ENCODE results near the gene CCDC39. TPM values are rescaled to one million over a fixed set of nuclear protein-coding genes. Genes with fewer than 3 reads are reported as not detected.
"Not testable (repeated sequence)": the region's sequence is repeated elsewhere in the genome, so short reads cannot be mapped to it uniquely, and the experiment has no call there.

CCDC39 gene
- total RNA-seq, 1 donor from 2014 or later: under 0.01 TPM

DNA sequence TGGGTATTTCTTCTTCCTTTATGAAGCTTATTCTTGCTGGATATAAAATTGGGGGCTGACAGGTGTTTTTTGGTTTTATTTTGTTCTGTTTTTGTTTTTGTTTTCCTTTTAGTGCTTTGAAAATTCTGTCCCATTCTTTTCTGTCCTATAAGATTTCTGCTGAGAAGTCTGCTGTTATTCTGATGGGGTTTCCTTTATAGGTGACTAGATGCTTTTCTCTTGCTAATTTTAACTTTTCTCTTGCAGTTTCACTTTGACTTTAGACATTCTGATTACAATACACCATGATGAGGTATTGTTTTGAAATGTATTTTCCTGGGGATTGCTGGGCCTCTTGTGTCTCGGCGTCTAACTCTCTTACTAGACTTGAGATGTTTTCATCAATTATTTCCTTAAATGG is 54.6 kb downstream of the CCDC39 start:
- no peak for DNase-seq (ENCODE audit: low read depth in 2 of 2)

DNA sequence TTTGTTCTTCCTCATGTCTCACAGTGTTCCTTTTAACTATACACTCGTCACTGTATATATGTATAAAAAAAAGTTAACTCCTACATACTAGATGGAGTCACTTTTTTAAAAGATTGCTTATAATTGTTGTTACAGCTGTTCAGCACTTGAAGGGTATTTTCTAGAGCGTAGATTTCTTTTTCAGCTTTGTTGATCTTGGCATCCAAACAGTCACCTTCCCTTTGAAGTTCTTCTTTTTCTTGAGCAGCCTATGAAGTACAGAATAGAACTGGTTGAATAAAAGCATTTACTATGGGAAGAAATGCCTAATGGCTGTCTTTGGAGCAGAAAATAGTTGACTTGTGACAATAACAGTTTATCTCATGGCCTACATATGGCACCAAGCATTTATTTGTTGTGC is 59.6 kb downstream of the CCDC39 start:
- DNase-seq (ENCODE audit: low read depth in 2 of 2): peak in 1 of 2 donors; percentile 79

DNA sequence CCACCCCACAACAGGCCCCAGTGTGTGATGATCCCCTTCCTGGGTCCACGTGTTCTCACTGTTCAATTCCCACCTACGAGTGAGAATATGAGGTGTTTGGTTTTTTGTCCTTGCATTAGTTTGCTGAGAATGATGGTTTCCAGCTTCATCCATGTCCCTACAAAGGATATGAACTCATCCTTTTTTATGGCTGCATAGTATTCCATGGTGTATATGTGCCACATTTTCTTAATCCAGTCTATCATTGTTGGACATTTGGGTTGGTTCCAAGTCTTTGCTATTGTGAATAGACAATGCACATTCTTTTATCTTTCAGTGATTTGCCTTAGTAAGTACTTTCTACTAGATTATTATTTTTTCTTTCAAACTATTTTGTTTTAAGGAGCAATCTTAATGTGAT is 60.7 kb downstream of the CCDC39 start:
- not testable (repeated sequence) for DNase-seq (ENCODE audit: low read depth in 2 of 2)

DNA sequence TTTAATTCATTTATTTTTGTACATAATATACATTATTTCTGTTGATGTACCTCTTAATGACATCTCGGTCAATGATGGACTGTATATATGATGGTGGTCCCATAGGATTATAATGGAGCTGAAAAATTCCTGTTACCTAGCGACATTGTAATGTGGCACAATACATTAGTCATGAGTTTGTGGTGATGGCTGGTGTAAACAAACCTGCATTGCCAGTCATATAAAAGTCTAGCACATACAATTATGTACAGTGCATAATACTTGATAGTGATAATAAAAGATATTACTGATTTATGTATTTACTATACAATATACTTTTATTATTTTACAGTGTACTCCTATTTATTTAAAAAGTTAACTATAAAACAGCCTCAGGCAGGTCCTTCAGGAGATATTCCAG is 62.2 kb downstream of the CCDC39 start:
- DNase-seq (ENCODE audit: low read depth in 2 of 2): peak in 1 of 2 donors; percentile 5

DNA sequence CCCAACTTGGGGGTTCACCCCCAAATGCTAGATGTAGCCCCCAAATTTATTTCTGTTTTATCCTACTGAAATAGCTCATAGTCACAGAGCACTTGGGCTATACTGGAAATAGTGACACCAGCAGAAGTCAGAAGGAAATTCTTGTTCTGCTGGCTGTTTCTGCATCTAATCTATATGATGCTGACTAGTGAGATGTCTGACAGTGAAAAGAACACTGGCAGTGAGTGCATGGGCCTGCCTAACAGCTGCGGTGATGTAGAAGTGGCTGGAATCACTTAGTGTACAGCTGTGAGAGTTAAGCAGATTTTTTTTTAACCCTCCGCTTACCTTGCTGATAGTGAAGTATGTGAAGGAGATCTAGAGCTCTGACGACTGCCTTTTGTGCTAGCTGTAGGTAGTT is 63.3 kb downstream of the CCDC39 start:
- no peak for DNase-seq (ENCODE audit: low read depth in 2 of 2)

DNA sequence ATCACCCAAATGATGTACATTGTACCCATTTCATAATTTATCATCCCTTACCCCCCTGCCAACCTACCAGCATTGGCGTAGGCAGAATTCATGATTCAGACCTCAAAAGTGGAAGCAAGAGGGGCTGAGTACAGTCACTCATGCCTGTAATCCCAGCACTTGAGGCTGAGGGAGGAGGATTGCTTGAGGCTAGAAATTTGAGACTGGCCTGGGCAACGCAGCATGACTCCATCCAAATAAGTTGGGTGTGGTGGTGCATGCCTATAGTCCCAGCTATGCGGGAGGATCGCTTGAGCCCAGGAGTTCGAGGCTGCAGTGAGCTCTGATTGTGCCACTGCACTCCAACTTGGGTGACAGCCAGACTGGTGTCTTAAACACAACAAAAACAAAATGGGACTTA is 66.9 kb downstream of the CCDC39 start:
- DNase-seq (ENCODE audit: low read depth in 2 of 2): no peak

DNA sequence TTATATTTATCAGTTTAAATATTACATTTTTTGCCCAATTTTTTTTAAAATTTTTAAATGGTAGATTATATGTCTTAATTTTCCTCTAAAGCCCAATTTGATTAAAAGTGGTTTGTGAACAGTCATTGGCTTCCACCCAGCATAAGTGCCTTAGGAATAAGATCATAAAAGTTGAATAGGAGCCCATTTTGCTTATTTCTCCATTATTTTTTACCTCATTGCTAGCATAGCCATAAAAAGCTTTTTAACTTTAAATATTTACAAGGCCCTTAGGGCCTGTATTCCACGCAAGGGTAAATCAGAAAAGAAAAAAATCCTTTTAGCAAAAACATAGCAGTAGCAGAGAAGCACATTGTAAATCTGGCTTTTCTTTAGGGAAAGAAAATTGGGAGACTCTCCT is 68.3 kb downstream of the CCDC39 start:
- DNase-seq (ENCODE audit: low read depth in 2 of 2): no peak

DNA sequence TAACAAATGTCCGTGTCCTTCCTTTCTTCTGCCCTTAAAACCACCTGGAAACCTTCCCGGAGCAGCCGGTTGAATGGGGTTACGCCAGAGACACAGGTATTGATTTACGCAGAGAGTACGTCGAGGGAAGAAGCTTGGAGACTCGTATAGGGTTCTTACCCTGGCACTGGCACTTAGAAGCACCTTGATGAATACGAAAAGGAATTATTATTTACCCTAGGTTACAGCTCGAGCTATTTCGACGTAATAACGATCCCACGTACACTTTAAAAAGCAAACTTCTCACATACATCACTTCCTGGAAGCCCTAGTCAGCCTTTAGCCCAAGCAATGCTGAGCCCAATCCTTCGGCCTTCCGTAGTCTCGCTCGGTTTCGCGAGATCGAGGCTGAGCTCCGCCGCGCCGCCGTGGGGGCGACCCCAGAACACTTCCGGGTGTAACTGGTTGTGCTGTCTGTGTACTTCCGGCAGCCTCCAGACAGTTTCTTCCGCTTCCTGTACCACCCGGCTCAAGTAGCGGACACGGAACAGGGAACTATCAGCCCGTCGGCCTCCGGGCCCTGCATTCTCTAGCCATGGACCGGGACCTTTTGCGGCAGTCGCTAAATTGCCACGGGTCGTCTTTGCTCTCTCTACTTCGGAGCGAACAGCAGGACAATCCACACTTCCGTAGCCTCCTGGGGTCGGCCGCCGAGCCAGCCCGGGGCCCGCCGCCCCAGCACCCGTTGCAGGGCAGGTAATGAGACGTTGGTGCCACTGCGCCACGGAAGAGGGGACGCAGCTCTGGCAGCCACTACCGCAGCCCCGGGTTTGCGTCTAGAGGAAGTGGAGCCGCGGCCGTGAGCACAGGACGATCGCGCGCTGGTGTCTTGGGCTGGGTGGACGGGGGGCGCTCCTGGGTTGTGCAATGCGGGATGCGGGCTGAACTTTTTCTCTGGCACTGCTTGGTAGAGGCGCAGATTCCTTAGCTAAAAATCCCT is 77.3 kb downstream of the CCDC39 start, which contains the start of gene TTC14:
TTC14 (plus strand) TSS at position 476 of the 979 bp plus-strand sequence; CDS start at position 575, 99 bp downstream.
- DNase-seq (ENCODE audit: low read depth in 2 of 2): peak; percentile 91 to 94

DNA sequence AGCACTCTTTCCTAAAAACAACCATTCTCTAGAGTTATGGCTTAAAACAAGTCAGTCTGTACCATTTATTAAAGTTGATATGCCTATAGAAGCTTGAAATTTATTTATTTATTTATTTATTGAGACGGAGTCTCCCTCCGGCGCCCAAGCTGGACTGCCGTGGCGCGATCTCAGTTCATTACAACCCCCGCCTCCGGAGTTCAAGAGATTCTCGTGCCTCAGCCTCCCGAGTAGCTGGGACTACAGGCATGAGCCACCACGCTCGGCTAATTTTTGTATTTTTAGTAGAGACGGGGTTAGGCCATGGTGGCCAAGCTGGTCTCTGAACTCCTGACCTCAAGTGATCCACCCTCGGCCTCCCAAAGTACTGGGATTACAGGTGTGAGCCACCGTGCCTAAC is 78.8 kb downstream of the CCDC39 start:
- DNase-seq (ENCODE audit: low read depth in 2 of 2): no peak

DNA sequence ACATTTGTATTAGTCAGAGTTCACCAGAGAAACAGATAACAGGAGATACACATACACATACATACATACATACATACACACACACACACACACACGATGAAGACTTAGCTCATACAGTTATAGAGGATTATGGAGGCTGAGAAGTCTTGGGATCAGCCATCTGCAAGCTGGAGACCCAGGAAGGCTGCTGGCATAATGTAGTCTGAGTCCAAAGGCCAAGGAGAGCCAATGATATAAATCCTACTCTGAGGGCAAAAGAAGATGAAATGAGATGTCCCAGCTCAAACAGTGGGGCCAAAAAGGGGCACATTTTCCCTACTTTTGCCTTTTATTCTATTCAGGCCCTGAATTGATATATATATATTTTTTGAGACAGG is 83.7 kb downstream of the CCDC39 start:
- no peak for DNase-seq (ENCODE audit: low read depth in 2 of 2)

DNA sequence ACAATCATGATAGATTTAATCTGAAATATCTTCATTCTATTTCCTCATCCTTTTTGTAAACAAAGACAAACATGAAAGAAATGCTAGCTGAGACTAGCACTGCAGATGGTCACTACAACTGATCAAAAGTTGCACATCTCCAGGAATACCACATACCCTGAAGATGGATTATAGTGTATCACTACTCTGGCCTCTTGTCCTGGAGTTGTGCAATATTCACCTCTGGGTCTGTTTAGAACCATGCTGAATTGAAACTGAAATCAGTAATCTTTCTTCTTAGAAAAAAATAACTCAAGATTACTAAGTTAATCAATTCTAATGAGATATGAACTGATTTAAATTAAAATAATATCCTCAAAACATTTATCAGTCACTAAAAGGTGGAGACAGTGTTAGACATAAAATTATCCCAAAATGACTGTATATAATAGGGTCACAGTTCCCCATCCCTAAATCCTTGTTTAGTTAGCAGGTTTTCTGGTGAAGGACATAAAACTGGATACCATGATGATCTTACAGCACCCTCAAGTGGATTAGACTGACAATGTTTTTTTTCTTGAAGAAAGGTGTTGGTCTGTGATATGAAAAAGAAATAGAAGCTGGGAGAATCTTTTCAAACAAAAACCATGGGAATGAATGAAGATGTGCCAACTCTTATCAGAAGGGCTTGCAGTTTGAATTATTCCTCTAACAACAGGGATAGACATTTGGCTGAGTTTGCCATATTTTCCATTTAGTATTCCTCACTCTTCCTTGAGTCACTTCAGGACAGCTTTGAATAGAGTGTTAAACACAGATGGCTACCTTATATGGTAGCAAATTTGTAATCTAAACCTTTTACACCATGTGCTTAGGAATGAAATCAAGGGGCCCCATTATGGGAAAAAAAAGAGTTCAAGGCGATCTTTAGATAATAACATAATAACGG is 84.4 kb downstream of the CCDC39 start:
- peak in 1 of 2 donors; percentile 47 for DNase-seq (ENCODE audit: low read depth in 2 of 2)

DNA sequence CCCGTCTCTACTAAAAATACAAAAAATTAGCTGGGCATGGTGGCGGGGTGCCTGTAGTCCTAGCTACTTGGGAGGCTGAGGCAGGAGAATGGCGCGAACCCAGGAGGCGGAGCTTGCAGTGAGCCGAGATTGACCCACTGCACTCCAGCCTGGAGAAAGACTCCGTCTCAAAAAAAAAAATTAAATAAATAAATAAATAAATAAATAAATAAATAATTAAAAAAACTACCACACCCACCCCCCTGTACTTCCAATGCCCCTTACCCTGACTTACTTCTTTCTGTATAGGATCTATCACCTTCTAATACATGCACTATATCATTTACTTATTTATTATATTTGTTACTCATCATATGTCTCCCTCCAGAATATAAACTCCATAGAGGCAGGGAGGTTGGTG is 85.7 kb downstream of the CCDC39 start:
- DNase-seq (ENCODE audit: low read depth in 2 of 2): not testable (repeated sequence)

DNA sequence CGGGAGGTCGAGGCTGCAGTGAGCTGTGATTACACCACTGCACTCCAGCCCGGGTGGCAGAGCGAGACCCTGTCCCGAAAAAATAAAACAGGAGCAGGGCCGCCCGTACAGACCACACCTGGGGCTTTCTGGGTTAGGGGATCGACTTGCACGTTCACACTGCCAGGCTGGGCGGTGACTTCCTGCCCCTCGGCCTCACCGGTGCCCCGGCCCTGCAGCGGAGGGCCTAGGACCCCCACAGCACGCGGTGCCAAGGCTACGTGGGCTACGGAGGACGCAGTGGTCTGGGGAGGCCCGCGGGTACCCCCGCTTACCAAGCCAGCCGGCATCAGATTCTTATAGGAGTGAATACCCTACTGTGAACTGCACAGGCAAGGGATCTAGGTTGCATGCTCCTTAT is 88.9 kb downstream of the CCDC39 start:
- DNase-seq (ENCODE audit: low read depth in 2 of 2): no peak

DNA sequence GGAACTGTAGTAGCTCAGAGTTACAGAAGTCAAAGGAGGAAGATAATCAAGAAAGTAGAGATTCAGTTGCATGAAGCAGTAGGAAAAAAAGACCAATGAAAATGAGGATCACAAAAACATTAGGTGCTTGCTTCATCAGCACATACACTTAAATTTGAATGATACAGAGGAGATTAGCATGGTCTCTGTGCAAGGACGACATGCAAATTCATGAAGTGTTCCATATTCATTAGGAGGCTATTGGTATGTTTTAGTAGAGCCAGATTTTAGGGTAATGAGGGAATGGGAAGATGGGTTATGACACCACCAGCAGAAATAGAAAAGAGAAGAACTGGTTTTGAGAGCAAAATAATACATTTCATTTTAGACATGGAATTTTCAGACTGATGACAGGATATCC is 98.4 kb downstream of the CCDC39 start:
- DNase-seq (ENCODE audit: low read depth in 2 of 2): no peak

DNA sequence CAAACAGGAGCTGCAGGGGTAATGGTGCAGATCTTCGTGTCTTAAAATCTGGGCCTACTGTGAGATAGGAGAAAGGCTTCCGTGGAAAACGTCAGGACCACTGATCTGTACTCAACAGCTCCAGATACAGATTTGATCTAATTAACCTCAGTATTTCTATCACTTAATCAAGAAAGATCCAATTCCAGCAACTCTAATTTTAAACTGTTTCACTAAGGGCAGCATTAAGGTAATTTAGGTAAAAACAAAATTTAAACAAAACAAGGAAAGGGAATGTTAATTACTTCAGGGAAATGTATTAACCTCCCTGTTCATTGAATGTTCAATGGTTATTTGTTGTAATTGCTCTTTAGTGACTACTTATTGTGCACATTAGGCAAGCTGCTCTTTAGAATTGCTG is 103.7 kb downstream of the CCDC39 start:
- DNase-seq (ENCODE audit: low read depth in 2 of 2): no peak

DNA sequence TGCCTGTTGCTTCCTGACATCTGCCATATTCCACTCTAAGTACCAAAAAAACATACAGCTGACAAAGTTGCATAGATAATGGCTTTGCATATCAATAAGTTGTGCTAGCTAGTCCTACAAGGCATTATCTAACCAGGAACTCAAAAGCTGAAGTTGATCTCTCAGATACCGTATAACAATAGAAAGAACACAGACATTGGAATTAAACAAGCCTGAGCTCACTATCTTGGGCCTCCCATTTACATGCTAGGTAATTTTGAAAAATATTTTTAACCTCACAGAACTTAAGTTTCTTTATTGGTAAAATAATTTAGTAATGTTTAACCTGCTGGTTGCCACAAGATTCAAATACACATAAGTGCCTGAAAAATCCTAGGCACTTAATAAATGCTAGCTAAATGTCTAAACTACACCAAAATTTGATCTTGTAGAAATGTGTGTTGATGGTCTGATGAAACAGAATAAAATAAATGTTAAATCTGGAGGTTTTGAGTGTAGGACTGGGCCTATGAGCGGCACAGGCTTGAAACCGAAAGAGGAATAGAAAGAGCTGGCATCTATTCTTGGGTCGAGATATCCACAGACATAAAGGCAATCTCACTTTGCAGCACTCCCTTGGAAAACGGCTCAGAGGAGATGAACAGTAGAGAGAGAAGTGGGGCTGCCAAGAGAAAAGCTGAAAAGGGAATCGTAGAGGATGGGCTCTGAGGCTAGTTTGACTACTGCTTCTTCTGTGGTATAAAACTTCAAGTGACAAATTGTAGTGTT is 107.3 kb downstream of the CCDC39 start:
- no peak for DNase-seq (ENCODE audit: low read depth in 2 of 2)

DNA sequence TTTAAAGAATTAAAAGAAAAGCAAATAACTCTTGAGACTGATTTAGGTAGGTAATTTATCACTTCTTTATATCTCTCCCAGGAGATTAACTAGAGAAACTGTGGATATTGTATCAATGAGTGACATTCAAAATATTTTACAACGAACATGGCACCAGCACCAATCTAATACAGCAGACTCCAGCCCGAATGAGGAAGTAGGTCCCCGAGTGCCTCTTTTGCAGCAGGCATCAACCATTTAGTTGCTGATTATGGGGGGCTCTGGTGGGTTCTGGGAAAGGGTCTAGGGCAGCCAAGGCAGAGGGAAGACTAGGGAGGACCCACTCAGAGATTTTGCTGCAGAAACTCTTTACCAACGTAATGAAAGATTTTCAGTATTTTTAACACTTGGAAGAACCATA is 109.1 kb downstream of the CCDC39 start:
- DNase-seq (ENCODE audit: low read depth in 2 of 2): no peak

DNA sequence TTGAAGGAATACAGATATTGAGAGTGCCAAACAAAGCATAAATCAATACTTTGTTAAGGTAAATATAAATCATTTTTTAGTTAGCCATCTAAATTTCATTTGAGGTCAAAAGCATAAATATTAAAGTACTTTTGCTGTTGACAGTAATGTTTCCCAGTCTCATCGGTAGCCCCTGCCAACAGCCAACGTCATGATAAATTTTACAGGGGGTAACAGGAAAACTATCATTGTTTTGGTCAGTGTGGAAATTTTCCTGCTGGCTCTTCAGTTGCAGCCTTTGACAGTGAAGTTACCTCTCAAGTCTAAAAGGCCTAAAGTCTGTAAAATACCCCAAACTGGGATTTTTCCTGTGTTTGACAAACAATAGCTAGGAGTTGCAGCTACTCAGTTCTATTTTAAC is 114.6 kb downstream of the CCDC39 start:
- no peak for DNase-seq (ENCODE audit: low read depth in 2 of 2)
